Muscle of arm (tissue), 12 donors: ENCODE results near the gene CPTP. TPM values are rescaled to one million over a fixed set of nuclear protein-coding genes. Genes with fewer than 3 reads are reported as not detected.
"Not testable (repeated sequence)": the region's sequence is repeated elsewhere in the genome, so short reads cannot be mapped to it uniquely, and the experiment has no call there.

Experiments used
- DNase-seq: peaks from one replicate; pipeline ENCODE4 v3.0.0-alpha.2; 2013
- polyA plus RNA-seq, 12 donors: library from polyadenylated mRNA; unstranded; fragments of 120-200 nt; gene quantifications; one replicate each; pipeline ENCODE4 v1.2.1, GENCODE V29; 2013; ENCODE audit not compliant: insufficient read length in 12 of 12

Gene CPTP
- polyA plus RNA-seq, 12 donors: 10.5 to 22.7 (median 13.5) TPM; not detected in 1

DNA sequence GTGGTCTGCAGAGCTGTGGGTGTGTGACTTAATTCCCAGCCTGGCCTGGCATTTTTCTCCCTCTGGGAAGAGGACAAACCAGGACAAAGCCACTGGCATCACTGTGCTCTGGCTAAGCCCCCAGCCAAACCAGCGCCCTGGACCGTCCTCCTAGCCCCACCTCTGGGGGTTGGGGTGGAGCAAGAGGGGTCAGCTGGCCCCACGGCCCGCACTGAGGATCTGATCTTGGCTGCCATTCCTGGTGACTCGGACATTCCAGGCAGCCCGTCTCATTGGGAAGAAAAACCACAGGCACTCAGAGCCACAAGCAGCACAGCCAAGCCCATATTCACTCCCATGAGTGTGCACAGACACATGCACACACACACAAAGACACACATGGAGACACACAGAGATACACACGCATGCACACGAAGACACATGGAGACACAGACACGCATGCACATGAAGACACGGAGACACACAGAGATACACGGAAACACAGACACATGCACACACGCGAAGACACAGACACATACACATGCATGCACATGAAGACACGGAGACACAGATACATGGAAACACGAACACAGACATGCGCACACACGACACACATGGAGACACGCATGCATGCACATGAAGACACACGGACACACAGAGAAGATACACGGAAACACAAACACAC is 36.0 kb downstream of the CPTP start:
- DNase-seq: peak; percentile 69

DNA sequence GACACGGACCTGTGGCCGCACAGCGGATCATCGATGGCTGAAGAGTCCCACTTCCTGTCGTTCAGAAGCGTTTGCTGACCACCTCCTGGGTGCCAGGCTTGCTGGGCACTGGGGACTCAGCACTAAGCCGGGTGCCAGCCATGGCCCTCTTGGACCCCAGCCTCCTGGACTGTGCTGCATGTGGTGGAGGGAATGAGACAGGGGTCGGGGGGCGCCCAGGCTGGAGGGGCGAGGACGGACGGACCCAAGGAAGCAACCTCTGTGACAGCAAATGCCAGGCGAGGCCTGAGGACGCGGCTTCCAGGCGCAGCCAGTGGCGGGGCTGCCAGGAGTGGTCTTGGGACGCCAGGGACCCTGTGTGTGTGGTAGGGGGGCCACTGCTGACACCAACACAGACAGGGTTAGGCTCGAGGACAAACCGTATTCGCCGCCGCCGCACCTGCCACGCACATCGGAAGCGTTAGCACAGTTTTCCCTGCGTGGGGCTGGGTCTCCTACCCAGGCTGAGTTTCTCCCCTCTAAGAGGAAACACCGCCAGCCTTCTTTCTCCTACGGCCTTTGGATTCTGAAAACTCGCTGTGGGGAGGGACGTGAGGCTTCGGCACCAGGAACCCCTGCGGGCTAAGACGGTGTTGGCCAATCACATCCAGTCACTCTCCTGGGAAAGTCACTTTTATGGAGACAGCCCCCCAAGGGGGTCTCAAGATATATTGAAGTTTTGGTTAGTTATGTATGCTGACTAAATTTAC is 36.8 kb downstream of the CPTP start:
- DNase-seq: no peak

DNA sequence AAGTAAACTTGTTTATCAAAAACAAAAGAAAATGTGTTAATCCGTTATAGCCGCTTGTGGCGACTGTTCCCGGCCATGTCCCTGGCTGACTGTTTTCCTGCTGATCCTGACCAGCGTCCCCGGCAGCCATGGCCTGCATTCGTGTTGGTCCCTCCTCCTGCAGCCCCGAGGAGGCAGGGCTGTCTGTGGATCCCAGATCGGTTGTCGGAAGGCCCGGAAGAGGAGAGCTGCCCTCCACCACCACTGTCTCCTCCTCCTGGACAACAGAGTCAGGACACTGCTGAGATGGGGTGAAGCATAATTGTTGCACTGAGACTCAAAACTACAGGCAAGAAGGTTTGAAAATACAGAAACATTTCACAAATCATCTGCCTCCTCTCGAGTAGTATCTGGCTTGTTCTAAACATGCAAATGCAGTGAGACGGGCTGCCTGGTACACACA is 37.4 kb downstream of the CPTP start:
- peak; percentile 74 for DNase-seq

DNA sequence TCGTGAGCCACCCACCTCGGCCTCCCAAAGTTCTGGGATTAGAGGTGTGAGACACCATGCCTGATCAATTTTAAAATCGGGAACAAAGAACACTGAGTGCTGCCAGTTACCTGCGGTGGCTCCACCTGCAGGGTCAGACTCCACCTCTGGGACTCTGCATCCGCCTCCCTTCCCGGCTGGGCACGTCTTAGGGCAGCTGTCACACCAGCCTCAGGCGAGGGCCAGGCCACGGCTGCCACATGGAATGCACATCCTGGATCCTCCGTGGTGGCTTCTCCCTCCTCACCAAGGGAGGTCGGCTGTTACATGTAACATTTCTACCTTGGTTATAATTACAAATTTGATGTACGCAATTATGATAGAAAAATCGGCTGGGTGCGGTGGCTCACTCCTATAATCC is 39.7 kb downstream of the CPTP start:
- DNase-seq: no peak

DNA sequence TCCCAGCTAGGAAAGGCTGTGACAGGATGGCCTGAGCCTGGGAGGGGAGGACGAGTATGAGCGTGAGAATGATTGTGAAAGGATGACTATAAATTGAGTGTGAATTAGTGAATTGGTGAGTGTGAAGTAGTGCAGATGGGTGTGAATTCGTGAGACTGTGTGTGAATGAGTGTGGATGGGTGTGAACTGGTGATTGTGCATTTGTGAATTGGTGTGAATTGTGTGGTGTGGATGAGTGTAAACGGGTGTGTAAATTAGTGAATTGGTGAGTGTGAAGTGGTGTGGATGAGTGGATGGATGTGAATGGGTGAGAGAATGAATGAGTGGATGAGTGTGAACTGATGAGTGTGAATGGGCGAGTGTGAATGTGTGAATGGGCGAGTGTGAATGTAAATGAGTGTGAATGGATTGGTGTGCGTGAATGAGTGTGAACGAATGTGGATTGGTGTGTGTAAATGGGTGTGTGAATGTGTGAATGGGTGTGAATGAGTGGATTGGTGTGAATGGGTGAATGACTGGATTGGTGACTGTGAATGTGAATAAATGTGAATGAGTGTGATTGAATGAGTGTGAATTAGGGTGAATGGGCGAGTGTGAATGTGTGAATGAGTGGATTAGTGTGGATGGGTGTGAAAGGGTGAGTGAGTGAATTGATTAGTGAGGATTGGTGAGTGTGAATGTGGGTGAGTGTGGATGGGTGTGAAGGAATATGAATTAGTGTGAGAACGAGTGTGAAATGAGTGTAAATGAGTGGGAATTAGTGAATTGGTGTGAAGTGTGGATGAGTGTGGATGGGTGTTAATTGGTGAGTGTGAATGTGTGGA is 41.5 kb downstream of the CPTP start:
- DNase-seq: no peak

DNA sequence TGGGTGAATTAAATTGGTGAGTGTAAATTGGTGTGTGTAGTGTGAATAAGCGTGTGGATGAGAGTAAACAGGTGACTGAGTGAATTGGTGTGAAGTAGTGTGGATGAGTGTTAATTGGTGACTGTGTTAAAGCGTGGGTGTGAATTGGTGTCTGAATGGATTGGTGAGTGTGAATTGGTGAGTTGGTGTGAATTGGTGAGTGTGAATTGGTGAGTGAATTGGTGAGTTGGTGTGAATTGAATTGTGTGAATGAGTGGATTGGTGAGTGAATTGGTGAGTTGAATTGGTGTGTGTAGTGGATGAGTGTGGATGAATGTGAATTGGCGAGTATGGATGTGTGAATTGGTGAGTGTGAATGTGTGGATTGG is 42.1 kb downstream of the CPTP start:
- DNase-seq: no peak

DNA sequence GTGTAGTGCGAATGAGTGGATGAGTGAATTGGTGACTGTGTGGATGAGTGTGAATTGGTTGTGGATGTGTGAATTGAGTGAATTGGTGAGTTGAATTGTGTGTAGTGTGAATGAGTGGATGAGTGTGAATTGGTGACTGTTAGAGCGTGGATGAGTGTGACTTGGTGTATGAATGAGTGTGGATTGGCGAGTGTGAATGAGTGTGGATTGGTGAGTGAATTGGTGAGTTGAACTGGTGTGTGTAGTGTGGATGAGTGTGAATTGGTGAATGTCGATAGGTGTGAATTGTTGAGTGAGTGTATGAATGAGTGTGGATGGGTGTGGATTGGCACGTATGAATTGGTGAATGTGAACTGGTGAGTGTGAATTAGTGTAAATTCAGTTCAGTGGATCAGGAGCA is 42.7 kb downstream of the CPTP start:
- DNase-seq: no peak

DNA sequence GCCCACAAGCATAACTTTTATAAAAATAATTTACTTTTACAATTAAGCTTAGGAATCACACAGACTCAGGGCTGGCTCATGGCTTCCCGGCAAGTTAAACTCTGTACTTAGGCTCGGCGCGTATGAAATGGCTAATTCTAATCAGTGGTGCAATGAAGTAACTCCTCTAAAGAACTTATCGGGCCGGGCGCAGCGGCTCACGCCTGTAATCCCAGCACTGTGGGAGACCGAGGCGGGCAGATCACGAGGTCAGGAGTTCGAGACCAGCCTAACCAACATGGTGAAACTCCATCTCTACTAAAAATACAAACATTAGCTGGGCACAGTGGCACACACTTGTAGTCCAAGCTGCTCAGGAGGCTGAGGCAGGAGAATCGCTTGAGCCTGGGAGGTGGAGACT is 45.5 kb downstream of the CPTP start:
- DNase-seq: not testable (repeated sequence)

DNA sequence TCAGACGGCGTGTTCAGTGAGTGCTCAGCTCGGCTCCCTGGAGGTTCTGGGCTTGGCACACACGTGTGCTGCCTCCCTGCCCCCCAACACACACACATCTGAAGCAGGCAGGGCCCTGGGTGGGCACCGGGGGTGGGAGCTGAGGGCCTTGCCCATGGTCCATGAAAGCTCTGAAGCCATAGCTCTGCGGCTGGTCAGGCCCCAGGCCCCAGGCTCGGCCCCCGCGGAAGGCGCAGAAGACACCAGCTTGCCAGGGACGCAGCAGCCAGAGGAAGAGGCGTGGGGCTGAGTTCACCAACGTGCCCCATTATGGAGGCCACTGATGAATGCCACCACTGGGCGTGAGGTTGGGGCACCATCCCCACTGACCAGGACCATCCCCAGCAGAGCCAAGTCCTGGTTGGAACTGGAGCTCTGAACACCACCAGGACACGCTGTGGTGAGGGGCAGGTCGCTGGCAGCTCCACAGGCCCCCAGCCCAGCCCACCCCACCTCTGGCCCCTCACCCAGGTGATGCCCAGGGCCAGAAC is 46.2 kb downstream of the CPTP start:
- DNase-seq: no peak

DNA sequence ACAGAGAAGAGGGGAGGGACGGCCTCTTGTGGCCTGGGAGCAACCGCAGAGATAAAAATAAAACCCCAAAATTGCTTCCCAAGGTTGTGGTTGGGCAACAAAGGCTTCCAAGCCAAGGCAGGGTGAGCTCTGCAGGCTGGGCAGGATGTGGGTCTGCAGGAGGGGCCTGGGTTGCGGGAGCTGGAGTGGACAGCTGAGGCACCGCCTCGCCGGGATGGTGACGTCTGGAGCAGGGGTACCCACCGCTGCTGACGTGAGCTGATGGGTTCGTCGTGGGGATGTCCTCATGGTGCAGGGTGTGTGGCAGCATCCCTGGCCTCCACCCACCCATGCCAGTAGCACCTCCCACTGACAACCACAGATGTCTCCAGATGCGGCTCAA is 46.8 kb downstream of the CPTP start:
- DNase-seq: no peak

DNA sequence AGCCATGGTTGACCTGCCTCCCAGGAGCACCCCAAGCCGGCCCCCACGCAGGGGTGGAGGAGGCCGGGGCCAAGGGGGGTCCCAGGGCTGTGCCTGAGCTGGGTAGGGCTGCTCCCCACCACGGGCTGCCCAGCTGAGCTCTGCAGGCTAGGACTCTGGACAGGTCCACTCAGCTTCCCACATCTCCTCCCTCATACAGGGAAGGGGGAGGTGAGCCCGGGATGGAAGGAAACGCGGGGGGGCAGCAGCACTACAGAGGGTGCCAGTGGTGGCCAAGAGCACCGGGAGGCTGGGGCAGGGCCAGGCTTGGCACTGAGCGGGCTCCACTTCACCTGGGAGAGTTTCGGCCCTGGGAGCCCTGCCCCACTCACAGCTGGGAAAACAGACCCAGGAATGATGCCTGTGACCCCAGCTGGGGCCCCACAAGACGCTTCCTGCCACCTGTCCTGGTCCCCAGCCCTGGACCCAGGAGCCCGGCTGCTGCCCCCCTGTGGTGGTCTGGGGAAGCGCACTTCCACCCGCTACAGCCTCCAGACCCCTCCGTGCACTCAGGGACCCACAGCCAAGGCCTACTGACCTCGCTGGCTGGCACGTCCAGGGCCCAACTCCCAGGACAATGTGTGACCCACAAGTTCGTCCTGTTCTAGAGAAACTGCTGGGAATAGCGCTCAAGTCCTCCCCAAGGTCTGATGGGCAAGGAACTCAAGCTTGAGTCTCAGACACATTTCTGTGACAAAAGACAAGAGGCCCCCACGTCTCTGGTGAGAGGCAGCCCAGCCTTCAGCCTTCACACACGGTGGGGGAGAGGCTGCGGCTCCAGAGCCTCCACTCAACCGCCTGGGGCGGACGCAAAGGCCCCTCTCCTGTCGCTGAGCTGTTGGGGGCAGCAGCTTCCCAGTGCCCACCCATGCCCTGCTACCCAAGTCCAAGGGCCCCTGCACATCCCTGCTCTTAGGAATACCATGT is 47.4 kb downstream of the CPTP start:
- peak; percentile 55 for DNase-seq

DNA sequence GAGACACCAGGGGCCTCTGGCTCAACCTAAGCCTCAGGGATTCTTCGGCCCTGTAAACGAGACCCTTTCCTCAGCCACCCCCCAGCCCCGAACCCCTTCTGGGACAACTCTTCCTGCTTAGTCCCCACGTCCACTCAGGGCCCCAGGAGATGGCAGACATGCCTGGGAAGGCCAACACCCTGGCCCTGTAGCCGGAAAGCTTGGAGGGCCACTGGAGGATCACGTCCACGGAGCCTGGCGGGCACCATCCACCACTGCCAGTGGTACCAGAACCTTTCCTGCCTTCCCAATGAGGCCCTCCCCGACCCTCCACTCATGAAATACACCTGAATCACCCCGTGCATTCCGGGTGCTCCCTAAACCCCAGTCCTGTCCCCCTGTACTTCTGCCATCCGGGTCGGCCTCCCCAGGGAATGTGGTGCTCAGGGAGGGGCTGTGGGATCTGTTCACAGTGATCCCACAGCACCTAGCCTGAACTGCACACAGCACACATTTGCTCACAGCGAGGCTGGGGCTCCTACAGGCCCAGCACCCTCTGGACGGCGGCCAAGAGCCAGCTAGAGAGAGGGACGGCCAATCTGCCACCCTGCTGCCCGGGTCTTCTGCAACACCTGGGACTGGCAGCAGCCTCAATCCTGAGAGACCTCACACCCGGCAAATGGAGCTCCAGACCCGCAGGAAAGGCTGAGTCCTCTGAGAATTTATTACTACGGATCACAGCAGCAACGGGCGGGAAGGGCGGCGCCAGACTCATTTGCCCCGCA is 48.6 kb downstream of the CPTP start:
- no peak for DNase-seq

DNA sequence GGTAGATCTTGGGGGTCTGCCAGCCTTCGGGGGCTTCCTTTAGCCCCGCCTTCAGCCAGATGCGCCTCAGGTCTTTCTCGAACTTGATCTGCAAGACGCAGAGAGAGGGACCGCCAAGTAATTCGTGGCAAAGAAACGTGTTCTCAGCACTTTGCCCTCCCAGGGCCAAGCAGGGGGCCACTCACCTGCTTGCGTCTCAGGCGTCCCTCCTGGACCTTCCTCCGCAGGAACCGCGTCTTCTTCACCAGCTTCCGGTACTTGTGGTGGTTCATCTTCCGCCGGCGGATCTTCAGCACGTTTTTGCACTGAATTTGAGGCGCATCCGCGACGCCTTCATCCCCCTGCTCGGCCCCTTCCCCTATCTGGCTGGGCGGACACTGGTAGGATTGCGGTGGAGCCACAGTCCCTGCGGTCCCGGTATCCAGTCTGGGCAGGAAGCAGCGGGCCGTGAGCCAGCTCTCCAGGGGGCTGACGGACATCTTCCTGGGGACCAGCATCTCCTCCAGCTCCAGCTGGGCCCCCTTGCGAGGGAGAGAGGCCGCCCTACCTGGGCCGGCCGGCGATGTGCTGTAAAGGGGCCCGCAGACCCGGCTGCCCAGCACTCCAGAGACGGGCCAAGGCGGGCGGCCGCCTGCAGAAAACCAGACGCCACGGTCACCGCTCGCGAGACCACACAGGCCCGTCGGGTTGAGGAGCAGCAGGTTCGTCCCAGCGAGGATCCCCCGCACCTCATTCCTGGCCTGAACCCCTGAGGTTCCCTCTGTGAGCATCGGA is 49.4 kb downstream of the CPTP start:
- DNase-seq: no peak

DNA sequence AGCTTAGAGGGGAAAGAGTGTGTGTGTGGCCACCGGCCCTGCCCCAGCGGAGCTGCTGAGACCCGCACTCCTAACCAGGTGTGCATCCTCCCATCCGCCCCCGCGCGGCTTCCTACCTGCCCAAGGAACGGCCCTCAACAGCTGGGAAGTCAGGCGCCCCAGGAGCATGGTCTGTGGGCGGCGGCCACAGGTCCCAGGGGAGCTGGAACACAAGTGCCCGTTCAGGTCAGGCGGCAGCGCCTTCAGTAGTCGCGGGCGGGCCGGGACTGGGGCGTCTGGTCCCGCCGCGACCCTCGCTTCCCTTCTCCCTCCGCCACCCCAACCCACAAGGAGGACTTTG is 50.0 kb downstream of the CPTP start:
- DNase-seq: no peak

DNA sequence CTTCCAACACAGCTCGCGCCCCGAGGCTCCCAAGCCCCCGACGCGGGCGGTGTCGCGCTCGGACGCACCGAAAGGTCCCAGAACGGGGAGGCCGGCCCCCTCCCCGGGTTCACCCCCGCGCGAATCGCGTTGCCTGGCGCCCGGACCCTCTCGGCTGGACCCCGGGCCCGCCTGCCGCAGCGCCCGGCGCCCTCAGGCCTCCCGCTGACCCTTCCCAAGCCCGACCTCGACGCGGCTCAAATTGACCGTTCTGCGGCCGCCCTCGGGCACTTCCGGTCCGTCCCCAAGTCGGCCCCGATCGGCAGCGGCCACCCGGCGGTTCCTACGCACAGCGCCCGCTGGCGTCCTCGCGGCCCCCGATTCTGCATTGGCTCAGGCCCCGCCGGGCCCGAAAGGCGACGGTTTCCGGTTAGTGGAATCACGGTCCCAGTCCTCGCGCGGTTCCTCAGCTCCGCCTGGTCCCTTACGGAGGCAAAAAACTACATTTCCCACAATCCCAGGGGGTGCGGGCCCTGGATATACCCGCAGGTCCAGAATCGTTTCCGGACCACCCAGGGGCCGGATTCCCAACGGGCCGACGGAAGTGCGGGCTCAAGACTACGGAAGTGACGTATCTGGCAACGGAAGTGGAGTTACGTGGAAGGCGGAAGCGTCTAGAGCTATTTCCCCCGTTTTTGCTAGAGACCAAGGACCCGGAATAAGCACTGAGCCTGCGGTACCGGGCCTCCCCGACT is 50.5 kb downstream of the CPTP start, which contains the start of gene AURKAIP1:
Gene AURKAIP1, minus strand, starts transcription at position 279 of the 734 bp plus-strand sequence. CDS start 451 bp downstream, outside the sequence.
- DNase-seq: peak; percentile 100

DNA sequence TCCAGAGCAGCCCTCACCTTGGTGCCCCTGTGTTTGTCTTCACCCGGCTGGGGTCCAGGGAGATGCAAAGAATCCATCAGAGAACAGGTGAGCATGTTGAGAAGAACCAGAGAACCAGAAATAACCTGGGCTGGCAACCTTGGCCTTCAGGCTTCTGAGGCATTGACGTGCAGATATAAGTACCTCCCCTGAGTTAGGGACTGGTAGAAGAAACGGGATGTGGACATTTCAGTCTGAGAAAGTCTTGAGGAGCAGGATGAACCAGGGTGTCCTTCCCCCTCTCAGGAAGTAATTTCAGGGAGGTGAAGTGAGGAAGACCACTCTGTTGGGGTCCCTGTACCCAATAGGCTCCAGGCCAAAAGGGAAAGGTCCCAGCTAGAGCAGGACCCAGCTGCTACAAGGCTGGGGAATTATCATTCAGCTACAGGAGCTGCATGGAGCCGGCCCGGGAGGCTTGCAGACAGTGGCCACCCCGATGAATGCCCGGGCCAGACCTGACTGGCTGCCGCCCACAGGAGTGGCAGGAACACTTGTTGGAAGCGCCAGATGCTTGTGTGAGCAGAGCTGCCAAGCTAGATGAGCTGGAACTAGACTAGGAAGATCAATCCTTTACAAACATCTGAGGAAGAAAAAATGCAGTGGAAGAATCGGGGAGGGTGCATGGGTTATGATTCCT is 52.1 kb downstream of the CPTP start:
- no peak for DNase-seq

DNA sequence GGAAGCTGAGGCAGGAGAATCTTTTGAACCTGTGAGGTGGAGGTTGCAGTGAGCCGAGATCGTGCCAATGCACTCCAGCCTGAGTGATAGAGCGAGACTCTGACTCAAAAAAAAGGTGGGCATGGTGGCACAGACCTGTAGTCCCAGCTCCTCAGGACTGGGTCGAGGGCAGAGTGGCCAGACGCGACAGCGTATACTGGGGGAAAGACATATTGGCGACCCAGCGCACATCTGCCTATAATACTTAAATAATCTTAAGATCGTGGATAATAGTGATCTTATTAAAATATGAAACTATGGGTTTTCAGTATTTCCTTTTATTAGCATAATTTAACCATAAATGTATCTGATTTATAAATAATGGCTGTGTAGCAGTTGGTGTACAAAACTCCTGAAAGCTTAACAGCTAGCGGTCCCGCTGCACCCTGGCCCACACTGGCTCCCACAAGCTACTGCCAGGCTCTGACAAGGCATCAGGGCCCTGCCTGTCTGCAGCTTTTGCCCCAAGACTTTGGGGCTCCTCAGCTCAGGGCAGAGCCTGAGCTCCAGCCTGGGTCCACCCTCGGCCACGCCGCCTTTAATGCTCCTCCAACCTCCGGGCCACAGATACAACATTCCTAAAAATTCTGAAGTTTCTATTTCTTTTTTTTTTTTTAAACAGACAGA is 53.1 kb downstream of the CPTP start:
- DNase-seq: no peak
